Measurements from ENCODE around the gene MYD88.

MYD88 gene

DNA sequence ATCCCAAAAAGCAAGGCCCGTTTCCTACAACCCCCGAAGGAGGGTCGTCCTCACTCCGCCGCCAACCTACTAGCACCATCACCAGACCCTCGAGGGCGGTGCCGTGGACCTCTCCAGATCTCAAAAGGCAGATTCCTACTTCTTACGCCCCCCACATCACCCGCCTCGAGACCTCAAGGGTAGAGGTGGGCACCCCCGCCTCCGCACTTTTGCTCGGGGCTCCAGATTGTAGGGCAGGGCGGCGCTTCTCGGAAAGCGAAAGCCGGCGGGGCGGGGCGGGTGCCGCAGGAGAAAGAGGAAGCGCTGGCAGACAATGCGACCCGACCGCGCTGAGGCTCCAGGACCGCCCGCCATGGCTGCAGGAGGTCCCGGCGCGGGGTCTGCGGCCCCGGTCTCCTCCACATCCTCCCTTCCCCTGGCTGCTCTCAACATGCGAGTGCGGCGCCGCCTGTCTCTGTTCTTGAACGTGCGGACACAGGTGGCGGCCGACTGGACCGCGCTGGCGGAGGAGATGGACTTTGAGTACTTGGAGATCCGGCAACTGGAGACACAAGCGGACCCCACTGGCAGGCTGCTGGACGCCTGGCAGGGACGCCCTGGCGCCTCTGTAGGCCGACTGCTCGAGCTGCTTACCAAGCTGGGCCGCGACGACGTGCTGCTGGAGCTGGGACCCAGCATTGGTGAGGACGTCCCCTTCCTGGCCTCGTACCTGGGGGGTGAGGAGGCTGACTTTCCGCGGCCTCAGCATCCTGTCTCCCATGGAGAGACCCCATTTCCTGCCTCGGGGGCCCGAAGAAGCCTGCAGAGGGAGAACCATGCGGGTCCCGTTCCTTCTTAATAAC is at the start of gene MYD88:
TSS of gene MYD88 (plus strand) at position 313 of the 842 bp plus-strand sequence. CDS start at position 353, 40 bp downstream.
- no peak for DNase-seq

DNA sequence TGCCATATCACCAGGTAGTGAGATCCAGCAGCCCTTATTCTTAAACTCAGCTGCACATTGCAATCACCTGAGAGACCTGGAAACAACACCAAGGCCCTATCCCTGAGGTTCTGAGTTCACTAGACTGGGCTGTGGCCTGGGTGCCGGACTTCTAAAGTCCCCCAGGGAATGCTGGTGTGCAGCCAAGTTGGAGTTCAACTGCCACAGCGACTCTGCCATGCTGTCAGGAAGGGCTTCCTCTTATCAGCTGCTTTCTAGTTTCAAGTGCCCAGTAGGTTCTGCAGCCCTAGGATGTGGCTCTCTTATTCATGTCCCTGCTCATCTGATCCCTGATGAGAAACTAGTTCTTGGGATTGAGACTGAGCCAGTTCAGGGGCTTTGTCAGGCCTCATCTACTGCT is 49.3 kb upstream of the MYD88 start:
- no peak for DNase-seq

DNA sequence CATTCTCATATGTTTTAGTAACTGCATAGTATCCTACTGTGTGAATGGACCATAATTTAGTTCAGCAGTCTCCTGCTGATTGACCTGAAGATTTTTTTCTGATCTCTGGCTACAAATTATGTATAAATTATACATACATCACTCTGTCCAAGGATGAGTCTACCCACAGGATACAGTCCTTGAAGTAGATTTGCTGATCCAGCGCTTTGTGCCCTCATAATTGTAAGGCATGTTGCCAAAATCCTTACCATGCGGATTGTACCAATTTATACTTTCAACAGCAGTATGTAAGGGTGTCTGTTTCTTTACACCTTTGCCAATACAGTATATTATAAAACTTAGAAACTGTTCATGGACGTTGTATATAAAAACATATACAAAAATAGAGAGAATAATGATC is 48.0 kb upstream of the MYD88 start:
- no peak for DNase-seq

DNA sequence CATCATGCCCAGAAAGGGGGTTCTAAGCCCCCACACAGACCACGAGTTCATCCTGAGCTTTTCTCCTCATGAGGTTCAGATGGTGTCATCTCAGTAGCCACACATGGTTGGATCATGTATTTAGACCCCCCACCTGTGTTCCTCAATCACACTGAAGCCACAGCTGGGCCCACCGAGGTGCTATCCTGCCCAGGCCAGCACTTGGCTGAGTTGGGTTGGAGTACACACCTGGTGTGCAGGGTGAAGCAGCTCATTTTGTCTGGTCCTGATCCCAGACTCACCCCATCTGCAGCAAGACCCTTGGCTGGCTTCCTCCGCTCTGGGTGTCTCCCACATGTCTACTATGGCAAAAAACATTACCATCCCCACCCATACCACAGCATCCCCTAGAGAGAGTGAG is 43.5 kb upstream of the MYD88 start:
- no peak for DNase-seq

DNA sequence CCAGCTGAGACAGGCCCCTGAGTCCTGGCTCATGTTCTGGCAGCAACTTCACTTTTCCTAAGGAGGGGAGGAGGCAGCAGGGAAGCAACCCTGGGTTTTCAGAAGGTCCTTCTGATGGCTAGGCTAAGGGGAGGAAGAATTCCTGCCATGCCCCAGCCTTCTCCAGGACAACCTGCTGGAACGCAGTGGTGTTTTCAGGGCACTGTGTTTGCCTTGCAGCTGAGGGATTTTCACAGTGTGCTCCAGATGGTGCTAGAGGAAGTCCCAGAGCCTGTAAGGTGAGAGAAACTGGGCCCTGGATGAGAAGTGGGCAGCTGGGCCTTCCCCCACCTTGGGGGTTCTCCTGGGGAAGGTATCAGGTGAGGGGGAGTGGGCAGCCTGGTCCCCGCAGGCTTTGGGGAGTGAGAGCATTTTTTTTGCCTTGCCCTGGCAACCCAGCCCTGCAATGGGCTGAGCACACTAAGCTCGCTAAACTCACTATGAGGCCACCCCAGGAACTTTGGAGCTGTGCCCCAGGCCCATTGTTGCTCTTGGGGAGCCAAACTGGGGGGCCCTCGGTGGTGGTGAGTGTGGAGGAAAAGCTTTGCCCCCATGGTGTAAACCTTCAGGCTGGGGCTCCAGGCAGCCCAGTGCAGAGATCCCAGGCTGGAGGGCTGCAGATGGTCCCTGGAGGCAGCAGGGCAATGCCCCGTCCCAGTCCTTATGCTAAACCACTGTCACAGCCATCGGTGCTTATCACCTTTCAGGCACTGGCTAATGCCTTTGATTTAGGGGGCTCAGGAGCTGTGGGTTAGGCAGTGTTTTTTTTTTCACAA is 42.6 kb upstream of the MYD88 start:
- DNase-seq, result no peak

DNA sequence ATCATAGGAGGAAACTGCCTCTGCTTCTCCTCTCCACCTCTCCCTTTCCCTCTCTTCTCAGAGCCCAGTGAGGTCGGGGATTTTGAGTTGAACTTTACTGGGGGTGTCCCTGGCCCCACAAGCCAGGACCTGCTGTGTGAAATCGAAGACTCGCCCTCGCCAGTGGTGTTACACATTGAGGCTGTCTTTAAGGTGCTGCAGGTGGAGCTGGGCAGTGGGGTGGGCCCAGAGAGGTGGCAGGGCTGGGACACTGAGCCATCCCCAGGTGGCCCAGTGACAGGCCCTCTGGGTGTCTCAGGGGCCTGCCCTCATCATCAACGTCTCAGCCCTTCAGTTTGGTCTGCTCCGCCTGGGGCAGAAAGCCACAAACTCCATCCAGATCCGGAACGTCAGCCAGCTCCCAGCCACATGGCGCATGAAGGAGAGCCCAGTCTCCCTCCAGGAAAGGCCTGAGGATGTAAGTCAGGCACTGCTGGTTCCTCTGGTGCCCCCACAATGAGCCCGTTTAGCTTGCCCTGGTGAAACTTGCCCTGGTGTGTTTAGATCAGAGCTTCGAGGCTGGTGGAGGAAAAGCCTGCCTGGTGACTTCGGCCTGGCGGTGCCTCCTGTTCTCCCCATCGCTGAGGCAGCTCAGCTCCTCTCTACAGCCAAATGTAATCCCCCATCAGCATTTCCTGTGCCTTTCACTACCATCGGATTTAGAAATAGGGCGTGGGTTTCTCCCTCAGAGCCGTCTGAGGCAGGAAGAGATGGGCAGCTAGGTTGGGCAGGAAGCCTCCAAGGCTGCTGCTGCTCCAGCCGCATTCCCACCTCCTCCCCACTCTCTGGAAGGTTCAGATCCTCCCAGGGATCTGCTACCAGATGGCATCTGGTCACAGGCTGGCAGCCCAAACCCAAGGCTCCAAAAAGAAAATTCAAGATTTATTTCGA is 40.8 kb upstream of the MYD88 start:
- DNase-seq, result no peak

DNA sequence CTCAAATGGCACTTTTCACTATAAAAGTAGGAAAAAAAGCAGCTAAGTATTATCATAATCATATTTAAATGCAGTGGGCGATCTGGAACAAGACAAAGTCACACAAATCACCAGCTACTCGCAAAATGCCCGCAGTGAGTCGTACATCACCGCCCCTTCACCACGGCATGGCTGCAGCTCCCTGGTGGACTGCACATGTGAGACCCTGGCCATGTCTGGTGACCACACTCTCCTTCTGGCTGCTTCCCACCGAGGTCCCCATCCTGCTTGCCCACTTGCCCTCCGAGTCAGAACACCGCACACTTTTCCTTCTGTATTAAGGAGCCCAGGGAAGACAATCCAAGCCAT is 40.1 kb upstream of the MYD88 start:
- no peak for DNase-seq

DNA sequence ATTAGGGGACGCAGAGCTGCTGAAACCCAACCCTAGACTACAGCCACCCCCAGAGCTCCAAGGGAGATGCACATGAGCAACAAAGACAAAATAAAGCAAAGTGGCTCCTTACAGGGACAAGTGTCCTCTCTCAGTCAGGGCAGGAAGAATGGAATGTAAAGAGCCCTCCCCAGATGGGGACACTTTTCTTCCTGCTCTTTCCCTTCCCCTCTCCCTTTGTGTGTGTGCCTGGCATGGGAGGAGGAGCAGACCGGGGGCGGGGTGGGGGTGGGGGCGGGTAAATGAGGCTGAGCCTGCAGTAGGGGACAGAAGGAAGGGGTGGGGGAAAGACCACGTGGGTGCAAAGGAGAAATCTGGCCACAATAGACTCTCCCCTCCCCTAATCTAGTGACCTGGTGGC is 38.9 kb upstream of the MYD88 start:
- no peak for DNase-seq

DNA sequence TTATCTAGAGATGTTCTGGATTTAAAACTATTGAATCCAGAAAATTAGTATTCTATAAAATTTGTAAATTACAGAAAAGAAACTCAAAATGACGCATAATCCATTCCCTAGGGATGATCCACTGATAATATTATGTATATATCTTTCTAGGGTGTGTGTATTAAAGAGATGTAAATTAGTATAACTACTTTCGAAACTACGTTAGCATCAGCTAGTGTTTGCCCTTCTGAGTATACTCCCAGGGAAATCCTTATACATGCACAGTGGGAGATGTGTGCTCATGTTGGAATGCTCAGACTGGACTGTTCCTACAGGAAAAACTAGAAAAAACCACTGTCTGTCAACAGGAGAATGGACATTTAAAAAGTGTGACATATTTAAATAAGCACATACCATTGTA is 38.0 kb upstream of the MYD88 start:
- DNase-seq, result no peak

DNA sequence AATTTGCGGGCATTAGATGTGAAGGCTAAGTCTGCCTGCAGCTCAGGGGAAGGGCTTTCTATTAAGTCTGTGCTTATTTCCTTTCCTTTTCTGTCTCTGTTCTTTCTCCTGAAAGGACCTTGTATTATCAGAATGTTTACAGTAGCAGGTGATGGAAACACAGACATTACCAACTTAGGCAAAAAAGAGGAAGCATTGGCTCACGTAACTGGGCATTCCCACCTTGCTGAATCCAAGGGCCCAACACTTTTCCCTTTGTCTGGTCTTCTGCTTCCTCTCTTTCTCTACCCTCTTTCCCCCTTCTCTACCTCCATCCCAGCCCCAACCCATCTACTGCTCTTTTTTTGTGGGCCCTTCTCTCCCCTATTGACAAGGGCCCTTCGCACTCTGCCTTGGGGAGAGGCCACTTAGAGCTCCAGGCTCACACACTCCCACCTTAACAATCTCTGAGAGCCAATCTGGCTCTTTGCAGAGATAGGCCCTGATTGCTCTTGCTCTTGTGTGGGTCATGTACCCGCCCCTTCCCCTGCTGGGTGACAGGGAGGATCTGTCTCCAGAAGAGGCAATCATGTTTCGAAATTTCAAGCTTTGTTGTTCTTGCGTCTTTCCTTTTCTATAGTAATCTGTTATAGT is 36.5 kb upstream of the MYD88 start:
- no peak for DNase-seq

DNA sequence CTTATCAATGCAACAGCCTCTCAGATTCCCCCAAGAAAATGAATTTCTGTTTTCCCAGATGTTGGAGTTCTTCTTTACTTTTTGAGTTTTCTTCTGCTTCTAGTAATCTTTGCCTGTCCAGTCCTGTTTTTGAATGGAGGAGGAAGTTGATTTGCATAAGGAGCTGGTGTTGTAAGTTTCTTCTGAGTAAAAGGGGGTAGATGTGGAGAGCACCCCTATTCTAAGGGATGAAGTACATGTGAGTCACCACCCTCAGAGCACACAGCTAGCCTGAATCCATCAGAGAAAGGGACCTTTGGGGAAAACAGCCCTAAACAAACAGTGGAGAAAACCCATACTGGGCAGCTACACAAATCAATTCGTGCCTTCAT is 36.0 kb upstream of the MYD88 start:
- DNase-seq, result no peak

DNA sequence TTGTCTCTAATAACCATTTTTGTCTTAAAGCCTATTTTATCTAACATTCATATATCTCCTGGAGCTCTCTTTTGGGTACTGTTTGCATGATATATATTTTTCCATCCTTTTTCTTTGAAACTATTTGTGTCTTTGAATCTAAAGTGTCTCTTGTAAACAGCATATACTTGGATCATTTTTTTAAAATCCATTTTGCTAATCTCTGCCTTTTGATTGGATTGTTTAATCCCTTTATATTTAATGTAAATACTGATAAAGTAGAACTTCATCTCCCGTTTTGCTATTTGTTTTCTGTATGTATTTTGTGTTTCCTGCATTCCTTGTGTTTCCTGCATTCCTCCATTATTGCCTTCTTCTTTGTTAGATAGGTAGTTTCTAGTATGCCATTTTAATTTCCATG is 32.9 kb upstream of the MYD88 start:
- no peak for DNase-seq

DNA sequence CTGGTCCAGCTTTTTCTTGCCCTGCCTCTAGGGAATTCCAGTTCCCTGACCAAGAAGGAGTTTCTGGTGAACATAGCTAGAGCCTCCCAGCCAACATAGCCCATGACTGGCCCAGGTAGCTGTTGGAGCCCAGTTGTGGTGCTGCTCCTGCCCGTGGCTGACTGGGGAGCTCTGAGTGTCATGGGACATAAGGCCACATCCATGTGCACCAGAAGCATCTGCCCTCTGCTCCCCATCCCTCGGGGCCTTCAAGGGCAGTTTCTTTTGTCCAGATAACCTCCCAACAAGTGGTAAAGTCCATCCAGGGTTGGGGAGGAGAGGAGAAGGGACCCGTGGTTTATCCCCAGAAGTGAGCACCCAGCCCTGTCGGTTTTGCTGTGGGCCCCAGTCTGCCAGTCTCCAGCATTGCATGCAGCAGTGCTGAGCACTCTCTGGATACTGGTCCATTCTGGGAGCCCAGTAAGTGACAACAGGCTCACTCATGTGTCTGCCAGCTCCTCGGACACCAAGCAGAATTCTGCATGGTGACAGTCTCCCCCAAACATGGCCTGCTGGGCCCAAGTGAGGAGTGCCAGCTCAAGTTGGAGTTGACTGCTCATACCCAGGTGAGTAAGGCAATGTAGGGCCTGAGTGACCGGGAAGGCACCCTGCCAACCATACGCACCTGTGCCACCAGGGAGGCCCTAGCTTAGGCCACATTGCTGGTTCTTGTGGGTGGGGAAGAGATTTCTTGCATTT is 30.4 kb upstream of the MYD88 start:
- DNase-seq, result no peak

DNA sequence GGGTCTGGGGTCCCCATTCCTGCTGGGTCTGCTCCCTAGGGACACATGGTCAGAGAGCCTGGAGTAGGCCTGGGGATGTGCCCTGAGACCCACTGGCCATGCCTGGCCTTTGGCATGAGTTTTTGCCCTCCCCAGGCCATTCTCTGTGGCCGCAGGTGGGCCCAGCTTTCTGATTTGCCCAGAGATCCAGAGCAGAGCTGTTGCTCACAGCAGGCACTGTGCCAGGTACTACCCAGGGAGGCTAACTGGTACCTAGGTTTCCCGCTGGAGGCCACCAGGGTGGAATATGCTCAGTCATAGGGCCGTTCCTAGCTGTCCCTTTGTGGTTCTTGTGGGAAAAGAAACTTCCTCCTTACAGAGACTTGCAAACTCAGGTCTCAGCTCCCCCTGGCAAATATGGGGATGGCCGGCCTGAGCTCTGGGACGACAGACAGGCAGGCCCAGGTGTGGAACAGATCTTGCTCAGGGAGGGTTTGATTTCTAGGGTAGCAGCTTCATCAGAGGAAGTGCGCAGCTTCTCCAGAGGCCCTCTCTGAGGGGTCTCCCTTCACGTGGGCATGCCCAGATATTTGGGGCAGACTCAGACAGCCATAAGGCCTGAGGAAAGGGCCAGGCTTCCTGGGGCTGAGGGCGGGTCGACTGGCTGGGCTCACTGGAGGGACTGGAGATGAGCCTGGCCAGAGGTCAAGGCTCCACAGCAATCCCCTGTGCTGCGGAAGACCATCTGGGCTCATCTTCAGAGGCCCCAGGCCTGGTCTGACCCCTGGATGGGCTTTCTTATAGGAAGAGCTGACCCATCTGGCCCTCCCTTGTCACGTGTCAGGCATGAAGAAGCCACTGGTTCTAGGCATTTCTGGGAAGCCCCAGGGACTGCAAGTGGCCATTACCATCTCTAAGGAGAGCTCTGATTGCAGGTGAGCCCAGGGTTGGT is 29.5 kb upstream of the MYD88 start:
- no peak for DNase-seq

DNA sequence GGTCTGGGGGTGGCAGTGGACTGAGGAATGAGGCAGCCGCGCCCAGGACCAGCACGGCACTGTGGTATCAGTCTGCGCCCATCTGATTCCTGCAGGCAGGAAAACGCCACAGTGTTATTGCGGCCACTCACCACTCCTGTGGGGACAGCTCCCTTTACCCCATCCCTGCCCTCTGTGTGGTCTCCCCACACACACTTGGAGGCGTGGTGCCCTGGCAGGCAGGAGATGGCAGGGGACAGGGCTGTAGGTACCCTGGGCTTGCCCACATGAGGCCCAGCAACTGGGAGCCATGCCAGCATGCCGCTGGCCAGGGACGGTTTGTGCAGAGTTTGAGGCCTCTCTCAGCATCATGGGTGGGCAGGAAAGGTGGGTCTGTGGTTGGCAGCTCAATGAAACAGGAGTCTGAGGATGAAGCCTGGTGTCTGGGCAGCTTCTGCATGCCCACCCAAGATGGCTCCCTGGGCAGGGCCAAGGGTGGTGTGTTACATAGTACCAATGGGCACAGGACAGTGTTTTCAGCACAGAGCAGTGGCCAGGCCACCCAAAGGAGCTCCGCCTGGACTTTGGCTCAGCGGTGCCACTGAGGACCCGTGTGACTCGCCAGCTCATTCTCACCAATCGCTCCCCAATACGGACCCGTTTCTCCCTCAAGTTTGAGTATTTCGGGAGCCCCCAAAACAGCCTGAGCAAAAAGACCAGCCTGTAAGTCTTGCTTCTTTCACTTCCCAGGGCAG is 28.7 kb upstream of the MYD88 start:
- no peak for DNase-seq

DNA sequence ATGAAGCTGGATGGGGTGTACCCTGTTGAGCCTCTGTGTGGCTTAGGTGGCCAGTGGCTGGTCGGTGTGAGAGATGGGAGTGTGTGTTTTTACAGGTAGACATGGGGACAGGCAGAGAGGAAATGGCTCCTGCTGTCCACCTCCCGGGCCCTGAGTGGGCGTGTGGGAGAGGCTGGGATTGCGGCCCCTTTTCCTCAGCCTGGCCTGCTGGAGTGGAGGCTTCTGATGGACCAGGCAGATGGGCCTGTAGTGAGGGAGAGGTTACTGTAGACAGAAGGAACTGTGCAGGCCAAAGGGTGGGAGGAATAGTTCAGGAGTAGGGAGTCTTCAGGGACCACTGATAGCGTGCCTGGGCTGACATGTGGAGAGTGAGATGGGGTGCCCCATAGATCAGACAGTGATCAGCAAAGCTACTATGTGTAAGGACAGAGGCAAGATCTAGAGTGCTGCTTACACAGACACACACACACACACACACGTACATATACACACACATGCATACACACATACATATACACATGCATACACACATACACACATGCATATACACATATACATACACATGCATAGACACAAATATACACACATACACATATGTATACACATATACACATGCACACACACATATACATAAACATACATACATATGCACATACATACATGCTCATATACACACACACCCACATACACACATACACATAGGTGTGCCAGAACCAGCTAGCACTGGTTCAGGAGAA is 28.0 kb upstream of the MYD88 start:
- no peak for DNase-seq

DNA sequence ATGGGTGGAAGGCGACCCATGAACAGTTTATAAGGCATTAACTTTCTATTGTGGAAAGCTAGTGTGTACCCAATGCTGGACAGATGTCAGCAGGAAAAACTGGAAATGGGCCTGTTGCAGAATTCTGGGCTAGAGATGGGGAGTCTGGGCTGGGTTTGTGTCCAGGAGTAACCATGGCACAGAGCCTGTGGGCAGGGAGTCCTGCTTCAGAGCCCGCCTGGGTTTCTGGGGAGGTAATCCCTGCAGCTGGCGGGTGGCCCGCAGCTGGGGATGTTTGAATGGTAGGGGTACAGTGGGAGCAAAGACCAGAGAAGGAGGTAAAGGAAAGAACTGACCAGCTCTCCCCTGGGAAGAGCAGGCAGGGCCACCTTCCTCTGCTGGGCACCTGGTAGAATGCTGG is 27.3 kb upstream of the MYD88 start:
- no peak for DNase-seq

DNA sequence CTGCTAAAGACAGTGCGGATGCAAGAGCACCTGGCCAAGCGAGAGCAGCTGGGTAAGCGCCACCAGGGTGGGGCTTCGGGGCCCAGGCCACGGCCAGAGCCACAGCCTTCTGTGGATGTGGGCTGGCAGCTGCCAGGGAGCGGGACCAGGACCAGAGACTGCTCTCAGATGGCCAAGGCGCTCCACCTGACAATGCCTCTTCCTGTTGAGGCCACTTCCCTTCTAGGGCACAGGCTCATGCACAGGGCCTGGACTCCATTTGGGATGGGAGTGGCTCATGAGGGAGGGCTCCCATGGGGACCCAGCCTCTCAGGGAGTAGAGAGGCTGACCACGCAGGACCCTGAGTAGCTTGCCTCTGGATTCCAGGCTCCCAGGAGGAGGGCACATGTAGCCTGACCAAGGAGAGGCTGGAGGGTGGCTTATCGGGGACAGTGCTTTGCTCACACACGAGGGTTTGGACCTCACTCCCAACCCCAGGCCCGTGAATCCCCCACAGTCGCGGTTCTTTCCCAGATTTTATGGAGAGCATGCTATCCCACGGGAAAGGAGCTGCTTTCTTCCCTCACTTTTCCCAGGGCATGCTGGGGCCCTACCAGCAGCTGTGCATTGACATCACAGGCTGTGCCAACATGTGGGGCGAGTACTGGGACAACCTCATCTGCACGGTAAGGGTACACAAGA is 26.6 kb upstream of the MYD88 start:
- no peak for DNase-seq

DNA sequence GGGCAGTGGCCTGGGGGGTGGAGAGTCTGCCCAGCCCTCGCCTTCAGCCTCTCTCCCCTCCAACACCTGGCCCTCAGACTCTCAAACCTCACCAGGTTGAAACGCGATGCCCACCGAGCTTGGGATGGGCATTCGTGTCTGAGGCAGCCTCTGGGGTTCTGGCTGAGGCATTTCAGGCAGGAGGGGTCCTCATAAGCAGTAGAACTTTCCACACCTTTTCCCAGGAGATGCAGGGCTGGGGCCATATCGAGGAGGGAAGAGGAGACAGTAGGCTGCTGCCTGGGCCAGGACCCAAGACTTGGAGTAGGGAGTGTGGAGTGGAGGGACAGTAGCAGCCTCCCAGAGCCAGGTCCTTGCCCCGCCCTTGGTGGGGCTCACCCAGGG is 26.1 kb upstream of the MYD88 start:
- DNase-seq, result no peak

Data from amniotic stem cell (primary cell).